Cardiac muscle cell (in vitro differentiated cells and primary cell): ENCODE measurements around the gene RGMA. TPM values are rescaled to one million over a fixed set of nuclear protein-coding genes. Genes with fewer than 3 reads are reported as not detected.
A peak's percentile ranks its signal among the peaks of the same experiment; 100 is the strongest.

ENCODE experiments used
- DNase-seq, 2 donors: peaks; one replicate each; pipeline versions ENCODE4 v3.0.0 to v3.0.0-alpha.2; 2010 to 2017; ENCODE audit warnings: low read depth in 1 of 2, low spot score in 1 of 2
- H3K27ac ChIP-seq: fragments of 200-600 bp; sonication (generic); 2 replicates; pipeline ENCODE4 v1.5.1; 2016
- H3K27me3 ChIP-seq: fragments of 200-600 bp; sonication (generic); 2 replicates; pipeline ENCODE4 v1.6.0; 2016; ENCODE audit warnings: control low read depth
- H3K36me3 ChIP-seq: fragments of 200-600 bp; sonication (generic); 2 replicates; pipeline ENCODE4 v1.5.1; 2016; ENCODE audit warnings: control low read depth
- H3K4me1 ChIP-seq: fragments of 200-600 bp; sonication (generic); 2 replicates; pipeline ENCODE4 v1.8.1; 2017; ENCODE audit warnings: low read depth, mild to moderate bottlenecking, mixed run types
- H3K4me3 ChIP-seq: fragments of 200-600 bp; sonication (generic); 2 replicates; pipeline ENCODE4 v1.5.1; 2016; ENCODE audit warnings: mild to moderate bottlenecking
- H3K9me3 ChIP-seq: fragments of 200-600 bp; sonication (generic); 2 replicates; pipeline ENCODE4 v1.5.1; 2017; ENCODE audit warnings: low read depth, mild to moderate bottlenecking, control low read depth
- CTCF ChIP-seq: IDR thresholded peaks from 2 replicates; pipeline ENCODE4 v1.5.1; 2012; ENCODE audit warnings: low read depth, mild to moderate bottlenecking, low read length
- polyA plus RNA-seq: library from polyadenylated mRNA; unstranded; fragments of >200 nt; fragmentation: Nextera tagmentation; extraction: Ambion mirVana; gene quantifications from 2 replicates; pipeline ENCODE4 v1.2.1, GENCODE V29; 2016
- total RNA-seq: library from RNA; depleted of rRNA; stranded (reverse); fragments of >200 nt; gene quantifications from 2 replicates; pipeline ENCODE4 v1.2.3, GENCODE V29; 2016

Gene RGMA
- total and polyA plus RNA-seq, 2 experiments from 2014 or later: 1.0 to 4.8 TPM

- no peak for TF ChIP-seq CTCF
- H3K27ac ChIP-seq: no peak overlapping the region
- peaks cover 62% of the 10 kb centered on the region for H3K27me3 ChIP-seq
- peak in 1 of 2 donors; percentile 25 for DNase-seq
- no peaks in the 10 kb centered on the region for H3K36me3 ChIP-seq
- H3K9me3 ChIP-seq: no peaks in the 10 kb centered on the region
- H3K4me3 ChIP-seq: no peak overlapping the region
- no peaks in the 10 kb centered on the region for H3K4me1 ChIP-seq
Observed at GRCh38 chr15:93109336-93110102, 20.5 kb upstream of the RGMA start.

GRCh38 chr15:93107646-93108045 is 18.6 kb upstream of the RGMA start:
- Histone ChIP-seq H3K27me3 (peaks cover 67% of the 10 kb centered on the region), H3K36me3 (no peaks in the 10 kb centered on the region), H3K4me3 (no peak overlapping the region), H3K9me3 (no peaks in the 10 kb centered on the region), H3K4me1 (no peaks in the 10 kb centered on the region), H3K27ac (no peak overlapping the region)
- no peak for DNase-seq
- no peak for TF ChIP-seq CTCF

GRCh38 chr15:93105485-93105884 is 16.5 kb upstream of the RGMA start:
- Histone ChIP-seq H3K4me1 (no peaks in the 10 kb centered on the region), H3K9me3 (no peaks in the 10 kb centered on the region), H3K27ac (no peak overlapping the region), H3K4me3 (no peak overlapping the region), H3K27me3 (peaks cover 48% of the 10 kb centered on the region), H3K36me3 (no peaks in the 10 kb centered on the region)
- DNase-seq: no peak
- no peak for TF ChIP-seq CTCF

GRCh38 chr15:93103823-93104222 is 14.8 kb upstream of the RGMA start:
- no peaks in the 10 kb centered on the region for H3K9me3 ChIP-seq
- no peaks in the 10 kb centered on the region for H3K36me3 ChIP-seq
- no peak overlapping the region for H3K27ac ChIP-seq
- H3K4me1 ChIP-seq: no peaks in the 10 kb centered on the region
- H3K4me3 ChIP-seq: no peak overlapping the region
- no peak for DNase-seq
- TF ChIP-seq CTCF: no peak
- peaks cover 31% of the 10 kb centered on the region for H3K27me3 ChIP-seq

GRCh38 chr15:93102211-93102610 is 13.2 kb upstream of the RGMA start:
- H3K27me3 ChIP-seq: peaks cover 16% of the 10 kb centered on the region
- H3K9me3 ChIP-seq: no peaks in the 10 kb centered on the region
- H3K4me3 ChIP-seq: no peak overlapping the region
- no peaks in the 10 kb centered on the region for H3K36me3 ChIP-seq
- no peak for DNase-seq
- no peaks in the 10 kb centered on the region for H3K4me1 ChIP-seq
- H3K27ac ChIP-seq: no peak overlapping the region
- no peak for TF ChIP-seq CTCF
